Osteocyte (in vitro differentiated cells): Measurements from ENCODE around the gene OR2AE1. TPM values are rescaled to one million over a fixed set of nuclear protein-coding genes. Genes with fewer than 3 reads are reported as not detected.

ENCODE experiments used
- DNase-seq: peaks from one replicate; pipeline ENCODE4 v3.0.0; 2021; ENCODE audit warnings: mixed read lengths; ENCODE audit not compliant: unreplicated experiment; ENCODE audit errors: extremely low spot score
- H3K27ac Mint-ChIP-seq: one replicate; pipeline ENCODE4 v1.8.0; 2021; ENCODE audit warnings: mild to moderate bottlenecking, mixed read lengths; ENCODE audit not compliant: unreplicated experiment
- H3K27me3 Mint-ChIP-seq: one replicate; pipeline ENCODE4 v1.8.0; 2021; ENCODE audit warnings: mixed read lengths; ENCODE audit not compliant: unreplicated experiment
- H3K36me3 Mint-ChIP-seq: one replicate; pipeline ENCODE4 v1.8.0; 2021; ENCODE audit warnings: mixed read lengths; ENCODE audit not compliant: unreplicated experiment
- H3K4me1 Mint-ChIP-seq: one replicate; pipeline ENCODE4 v1.8.0; 2021; ENCODE audit warnings: mixed read lengths; ENCODE audit not compliant: unreplicated experiment
- H3K4me3 Mint-ChIP-seq: one replicate; pipeline ENCODE4 v1.8.0; 2021; ENCODE audit warnings: mild to moderate bottlenecking, moderate library complexity, mixed read lengths; ENCODE audit not compliant: unreplicated experiment
- H3K9me3 Mint-ChIP-seq: one replicate; pipeline ENCODE4 v1.8.0; 2021; ENCODE audit warnings: mixed read lengths; ENCODE audit not compliant: unreplicated experiment
- total RNA-seq: library from RNA; stranded (reverse); gene quantifications from 2 replicates; pipeline ENCODE4 v1.2.1, GENCODE V29; 2021
- TF ChIP-seq, protein P1 (sequence below): fragments of 200-600 bp; sonication (generic); IDR thresholded peaks from 2 replicates; pipeline ENCODE4 v1.5.0; 2021; ENCODE audit warnings: antibody characterized with exemption, mild to moderate bottlenecking, moderate library complexity

Gene OR2AE1
- total RNA-seq, 1 donor from 2014 or later, result not detected

- peaks cover 56% of the 10 kb centered on the region for H3K27me3 Mint-ChIP-seq
- no peak overlapping the region for H3K4me3 Mint-ChIP-seq
- no peaks in the 10 kb centered on the region for H3K9me3 Mint-ChIP-seq
- TF ChIP-seq, protein P1, sequence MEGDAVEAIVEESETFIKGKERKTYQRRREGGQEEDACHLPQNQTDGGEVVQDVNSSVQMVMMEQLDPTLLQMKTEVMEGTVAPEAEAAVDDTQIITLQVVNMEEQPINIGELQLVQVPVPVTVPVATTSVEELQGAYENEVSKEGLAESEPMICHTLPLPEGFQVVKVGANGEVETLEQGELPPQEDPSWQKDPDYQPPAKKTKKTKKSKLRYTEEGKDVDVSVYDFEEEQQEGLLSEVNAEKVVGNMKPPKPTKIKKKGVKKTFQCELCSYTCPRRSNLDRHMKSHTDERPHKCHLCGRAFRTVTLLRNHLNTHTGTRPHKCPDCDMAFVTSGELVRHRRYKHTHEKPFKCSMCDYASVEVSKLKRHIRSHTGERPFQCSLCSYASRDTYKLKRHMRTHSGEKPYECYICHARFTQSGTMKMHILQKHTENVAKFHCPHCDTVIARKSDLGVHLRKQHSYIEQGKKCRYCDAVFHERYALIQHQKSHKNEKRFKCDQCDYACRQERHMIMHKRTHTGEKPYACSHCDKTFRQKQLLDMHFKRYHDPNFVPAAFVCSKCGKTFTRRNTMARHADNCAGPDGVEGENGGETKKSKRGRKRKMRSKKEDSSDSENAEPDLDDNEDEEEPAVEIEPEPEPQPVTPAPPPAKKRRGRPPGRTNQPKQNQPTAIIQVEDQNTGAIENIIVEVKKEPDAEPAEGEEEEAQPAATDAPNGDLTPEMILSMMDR, result no peak
- no peaks in the 10 kb centered on the region for H3K4me1 Mint-ChIP-seq
- no peak for DNase-seq
- H3K27ac Mint-ChIP-seq, result no peak overlapping the region
- no peaks in the 10 kb centered on the region for H3K36me3 Mint-ChIP-seq
Measured at GRCh38 chr7:99842926-99843325, 33.9 kb downstream of the OR2AE1 start.

DNA sequence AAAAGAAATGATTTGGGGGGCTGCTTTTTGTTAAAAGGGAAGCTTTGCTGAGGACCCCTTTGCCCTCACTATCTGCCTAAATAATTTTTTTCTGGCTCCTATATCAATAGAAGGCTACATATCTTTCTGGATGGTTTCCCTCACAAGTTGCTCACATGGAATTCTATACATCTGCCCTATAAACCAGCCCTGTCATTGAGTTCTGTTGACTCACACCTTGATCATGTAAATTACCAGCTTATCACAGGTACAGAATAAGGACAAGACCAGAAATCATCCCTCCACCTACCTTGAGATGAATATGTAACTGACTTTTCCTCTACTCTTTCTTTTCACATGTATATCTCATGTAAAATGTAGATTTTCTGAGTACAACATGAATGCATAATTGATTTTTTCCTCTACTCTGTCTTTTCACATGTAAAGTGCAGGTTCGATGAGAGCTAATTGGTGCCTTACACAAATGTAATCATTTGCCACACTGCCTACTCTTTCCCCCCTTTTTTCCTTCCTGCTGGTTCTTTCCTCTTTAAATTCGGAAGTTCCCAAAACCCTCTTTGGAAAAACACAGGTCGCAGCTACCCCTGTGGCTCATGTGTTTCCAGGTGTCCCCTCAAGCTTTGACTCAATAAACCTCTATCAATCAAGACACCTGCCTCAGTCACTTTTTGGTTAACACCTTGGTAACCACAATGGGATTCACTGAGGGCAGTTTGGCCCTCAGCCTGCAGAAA is 36.5 kb downstream of the OR2AE1 start:
- Mint-ChIP-seq H3K27me3 (peaks cover 44% of the 10 kb centered on the region), H3K4me1 (no peaks in the 10 kb centered on the region), H3K4me3 (no peak overlapping the region), H3K27ac (no peak overlapping the region), H3K36me3 (no peaks in the 10 kb centered on the region), H3K9me3 (no peaks in the 10 kb centered on the region)
- TF ChIP-seq, protein P1, result no peak
- no peak for DNase-seq

DNA sequence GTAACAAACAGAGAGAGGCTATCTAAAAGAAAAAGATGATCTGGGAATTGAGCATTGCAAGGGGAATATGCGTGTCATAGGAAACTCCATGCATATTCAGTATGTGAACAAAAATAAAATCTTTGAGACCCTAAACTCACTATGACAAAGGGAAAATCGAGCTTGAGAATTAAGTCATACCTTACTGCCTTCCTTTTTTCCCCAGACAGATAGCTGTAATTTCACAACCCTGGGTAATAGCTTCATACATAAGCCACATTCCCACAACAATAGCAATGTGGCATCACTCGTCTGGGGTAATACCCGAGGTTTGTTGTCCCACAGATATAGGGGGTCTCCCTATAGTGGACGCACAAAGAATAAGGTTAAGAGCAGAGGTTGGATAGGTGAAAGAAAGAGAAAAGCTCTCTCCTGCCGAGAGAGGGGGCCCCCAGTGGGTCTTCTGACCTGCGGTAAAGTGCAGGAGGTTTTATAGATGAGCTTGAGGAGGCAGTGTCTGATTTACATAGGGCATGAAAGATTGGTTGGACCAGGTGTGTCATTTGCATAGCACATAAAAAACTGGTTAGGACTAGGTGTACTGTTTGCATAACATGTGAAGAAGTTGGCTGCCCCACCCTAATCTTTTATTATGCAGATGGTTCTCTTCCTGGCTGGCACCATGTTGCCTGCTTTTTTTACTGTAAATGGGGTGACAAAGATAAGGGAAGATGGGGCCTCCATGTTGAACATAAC is 37.4 kb downstream of the OR2AE1 start:
- peaks cover 44% of the 10 kb centered on the region for H3K27me3 Mint-ChIP-seq
- no peaks in the 10 kb centered on the region for H3K36me3 Mint-ChIP-seq
- DNase-seq, result no peak
- TF ChIP-seq, protein P1, result no peak
- H3K27ac Mint-ChIP-seq, result no peak overlapping the region
- H3K9me3 Mint-ChIP-seq, result no peaks in the 10 kb centered on the region
- no peak overlapping the region for H3K4me3 Mint-ChIP-seq
- H3K4me1 Mint-ChIP-seq, result no peaks in the 10 kb centered on the region

DNA sequence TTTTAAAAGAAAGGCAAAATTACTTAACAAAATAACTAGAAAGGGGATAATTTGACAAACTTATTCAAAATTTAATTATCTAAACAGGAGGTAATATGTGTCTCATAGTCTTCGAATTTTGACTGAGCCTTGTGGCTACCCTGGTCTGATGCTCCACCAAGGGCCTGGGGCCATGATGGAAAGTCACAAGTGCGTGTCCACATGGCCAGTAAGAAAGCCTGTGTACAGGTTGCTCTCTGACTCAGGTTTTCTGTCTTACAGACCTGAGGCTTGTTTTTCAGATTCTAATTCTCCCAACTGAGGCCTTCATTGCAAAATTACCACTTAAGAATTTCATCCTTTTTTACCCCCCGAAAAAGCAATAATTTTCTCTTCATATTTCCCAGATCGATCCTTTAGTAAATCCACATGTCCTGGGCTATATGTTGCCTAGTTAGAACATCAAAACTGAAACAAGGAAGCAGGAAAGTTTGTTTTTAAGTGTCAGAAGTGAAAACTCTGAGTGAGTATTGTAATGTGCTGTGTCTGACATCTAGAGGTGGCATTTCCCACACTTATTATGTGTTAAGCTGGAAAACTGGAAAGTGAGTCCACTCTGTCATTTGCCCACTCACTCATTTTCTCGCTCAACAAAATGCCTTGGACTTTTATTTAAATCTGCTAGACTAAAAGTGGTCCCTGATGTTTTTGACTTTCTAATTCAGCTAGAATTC is 39.0 kb downstream of the OR2AE1 start:
- no peaks in the 10 kb centered on the region for H3K4me1 Mint-ChIP-seq
- TF ChIP-seq, protein P1, result peak; percentile 18
- H3K27me3 Mint-ChIP-seq, result peaks cover 44% of the 10 kb centered on the region
- H3K9me3 Mint-ChIP-seq, result no peaks in the 10 kb centered on the region
- no peaks in the 10 kb centered on the region for H3K36me3 Mint-ChIP-seq
- H3K4me3 Mint-ChIP-seq, result no peak overlapping the region
- no peak overlapping the region for H3K27ac Mint-ChIP-seq
- DNase-seq, result no peak

GRCh38 chr7:99835189-99835588 is 41.6 kb downstream of the OR2AE1 start:
- no peaks in the 10 kb centered on the region for H3K9me3 Mint-ChIP-seq
- H3K4me1 Mint-ChIP-seq, result no peaks in the 10 kb centered on the region
- H3K36me3 Mint-ChIP-seq, result no peaks in the 10 kb centered on the region
- DNase-seq, result no peak
- H3K4me3 Mint-ChIP-seq, result no peak overlapping the region
- TF ChIP-seq, protein P1, result no peak
- H3K27me3 Mint-ChIP-seq, result peaks cover 28% of the 10 kb centered on the region
- no peak overlapping the region for H3K27ac Mint-ChIP-seq
